H9 (cell line): Measurements from ENCODE around the gene XNDC1N. TPM values are rescaled to one million over a fixed set of nuclear protein-coding genes. Genes with fewer than 3 reads are reported as not detected.

Source experiments
- DNase-seq: peaks from one replicate; pipeline ENCODE4 v3.0.0-alpha.2; 2017
- H2AFZ ChIP-seq: one replicate; pipeline ENCODE4 v1.6.1; 2013; ENCODE audit warnings: mild to moderate bottlenecking, low read length, control low read depth, moderate library complexity
- H2AK5ac ChIP-seq: 2 replicates; pipeline ENCODE4 v1.6.1; 2013; ENCODE audit warnings: low read length, control low read depth, mixed read lengths; ENCODE audit not compliant: insufficient read length
- H2BK120ac ChIP-seq: one replicate; pipeline ENCODE4 v1.6.1; 2013; ENCODE audit warnings: low read depth, mild to moderate bottlenecking, low read length, control low read depth, inconsistent platforms; ENCODE audit not compliant: poor library complexity, severe bottlenecking
- H2BK12ac ChIP-seq: 2 replicates; pipeline ENCODE4 v1.6.1; 2013; ENCODE audit warnings: low read length, control low read depth, mixed read lengths, low read depth; ENCODE audit not compliant: insufficient read length
- H2BK15ac ChIP-seq: 2 replicates; pipeline ENCODE4 v1.6.1; 2013; ENCODE audit warnings: low read depth, low read length, control low read depth
- H2BK20ac ChIP-seq: one replicate; pipeline ENCODE4 v1.6.1; 2013; ENCODE audit warnings: low read depth, mild to moderate bottlenecking, low read length, control low read depth, inconsistent platforms; ENCODE audit not compliant: poor library complexity, severe bottlenecking
- H2BK5ac ChIP-seq: 2 replicates; pipeline ENCODE4 v1.6.1; 2013; ENCODE audit warnings: low read length, control low read depth, mixed read lengths; ENCODE audit not compliant: insufficient read length
- H3K14ac ChIP-seq: 2 replicates; pipeline ENCODE4 v1.6.1; 2013; ENCODE audit warnings: low read length, control low read depth; ENCODE audit not compliant: insufficient read depth
- H3K18ac ChIP-seq: 2 replicates; pipeline ENCODE4 v1.6.1; 2013; ENCODE audit warnings: low read depth, mild to moderate bottlenecking, mixed read lengths, low read length, control low read depth; ENCODE audit not compliant: insufficient read length
- H3K23ac ChIP-seq: 2 replicates; pipeline ENCODE4 v1.6.1; 2013; ENCODE audit warnings: low read length, control low read depth, mixed read lengths, low read depth; ENCODE audit not compliant: insufficient read length
- H3K23me2 ChIP-seq: 2 replicates; pipeline ENCODE4 v1.6.1; 2013; ENCODE audit warnings: low read depth, mild to moderate bottlenecking, mixed read lengths, low read length, control low read depth; ENCODE audit not compliant: insufficient read length, poor library complexity, severe bottlenecking
- H3K27ac ChIP-seq: 2 replicates; pipeline ENCODE4 v1.5.1; 2013; ENCODE audit warnings: low read length, control low read depth, mixed read lengths, low read depth; ENCODE audit not compliant: insufficient read length
- H3K27me3 ChIP-seq: 2 replicates; pipeline ENCODE4 v1.6.1; 2013; ENCODE audit warnings: low read length, control low read depth, inconsistent platforms; ENCODE audit not compliant: insufficient read depth
- H3K4ac ChIP-seq: 2 replicates; pipeline ENCODE4 v1.6.1; 2013; ENCODE audit warnings: low read depth, mild to moderate bottlenecking, control low read depth, inconsistent platforms, low read length, moderate library complexity
- H3K4me1 ChIP-seq: 2 replicates; pipeline ENCODE4 v1.6.1; 2013; ENCODE audit warnings: low read length, control low read depth, inconsistent platforms; ENCODE audit not compliant: insufficient read depth
- H3K4me2 ChIP-seq: 2 replicates; pipeline ENCODE4 v1.6.1; 2013; ENCODE audit warnings: low read length, control low read depth, mixed read lengths; ENCODE audit not compliant: insufficient read length, insufficient read depth
- H3K56ac ChIP-seq: 2 replicates; pipeline ENCODE4 v1.6.1; 2013; ENCODE audit warnings: low read depth, mild to moderate bottlenecking, mixed read lengths, low read length, control low read depth; ENCODE audit not compliant: insufficient read length
- H3K79me1 ChIP-seq: 2 replicates; pipeline ENCODE4 v1.6.1; 2013; ENCODE audit warnings: low read depth, mild to moderate bottlenecking, moderate library complexity, low read length, control low read depth, inconsistent platforms; ENCODE audit not compliant: insufficient read depth, poor library complexity, severe bottlenecking
- H3K79me2 ChIP-seq: 2 replicates; pipeline ENCODE4 v1.6.1; 2013; ENCODE audit warnings: low read length, control low read depth, inconsistent platforms; ENCODE audit not compliant: insufficient read depth
- H3K9ac ChIP-seq: 2 replicates; pipeline ENCODE4 v1.6.1; 2013; ENCODE audit warnings: low read length, control low read depth, mixed read lengths; ENCODE audit not compliant: insufficient read length; ENCODE audit errors: extremely low read depth
- H3K9me3 ChIP-seq: one replicate; pipeline ENCODE4 v1.6.1; 2013; ENCODE audit warnings: low read depth, low read length, inconsistent platforms; ENCODE audit not compliant: control insufficient read depth
- H3T11ph ChIP-seq: one replicate; pipeline ENCODE4 v1.6.1; 2013; ENCODE audit warnings: mild to moderate bottlenecking, low read length, control low read depth, inconsistent platforms
- H4K20me1 ChIP-seq: one replicate; pipeline ENCODE4 v1.6.1; 2013; ENCODE audit not compliant: control insufficient read depth, insufficient read length, insufficient read depth
- H4K5ac ChIP-seq: 2 replicates; pipeline ENCODE4 v1.6.1; 2013; ENCODE audit warnings: low read depth, mild to moderate bottlenecking, mixed read lengths, low read length, control low read depth; ENCODE audit not compliant: insufficient read length
- H4K8ac ChIP-seq: replicated peaks from 2 replicates; pipeline ENCODE4 v1.6.1; 2013; ENCODE audit warnings: low read length, control low read depth, mixed read lengths, low read depth; ENCODE audit not compliant: insufficient read length
- H4K91ac ChIP-seq: 2 replicates; pipeline ENCODE4 v1.6.1; 2013; ENCODE audit warnings: low read depth, mild to moderate bottlenecking, moderate library complexity, mixed read lengths, low read length, control low read depth; ENCODE audit not compliant: insufficient read length
- H3K27ac Mint-ChIP-seq, 3 experiments: 2 replicates in 2 of 3; 3 replicates in 1 of 3; pipeline ENCODE4 v1.8.0; 2020 to 2021; ENCODE audit warnings: mixed read lengths in 3 of 3, mild to moderate bottlenecking in 1 of 3, moderate library complexity in 1 of 3
- H3K27me3 Mint-ChIP-seq: 2 replicates; pipeline ENCODE4 v1.8.0; 2021; ENCODE audit warnings: low read depth, mild to moderate bottlenecking, moderate library complexity, mixed read lengths
- H3K36me3 Mint-ChIP-seq, 3 experiments: 2 replicates in 2 of 3; 3 replicates in 1 of 3; pipeline ENCODE4 v1.8.0; 2020 to 2021; ENCODE audit warnings: low read depth in 3 of 3, mixed read lengths in 3 of 3; ENCODE audit not compliant: insufficient read depth in 1 of 3
- H3K4me1 Mint-ChIP-seq, 2 experiments: 2 replicates each; pipeline ENCODE4 v1.8.0; 2020; ENCODE audit warnings: mixed read lengths in 2 of 2
- H3K4me3 Mint-ChIP-seq, 2 experiments: 2 replicates in 1 of 2; 3 replicates in 1 of 2; pipeline ENCODE4 v1.8.0; 2020 to 2021; ENCODE audit warnings: mild to moderate bottlenecking in 2 of 2, mixed read lengths in 2 of 2, moderate library complexity in 1 of 2
- H3K9me3 Mint-ChIP-seq, 2 experiments: 2 replicates in 1 of 2; 3 replicates in 1 of 2; pipeline ENCODE4 v1.8.0; 2020; ENCODE audit warnings: mild to moderate bottlenecking in 2 of 2, mixed read lengths in 2 of 2, moderate library complexity in 1 of 2
- CTCF ChIP-seq: fragments of 200-600 bp; sonication (generic); conservative IDR thresholded peaks from 3 replicates; pipeline ENCODE4 v1.8.0; 2021; ENCODE audit warnings: antibody characterized with exemption, mild to moderate bottlenecking
- WGBS: extraction: QIAGEN DNeasy Blood & Tissue Kit; methylation state at CpG from one replicate; pipeline ENCODE4 v1.1.7; 2013; ENCODE audit warnings: missing lambda C conversion rate, low lambda C conversion rate, mixed read lengths; ENCODE audit not compliant: insufficient read length; ENCODE audit errors: extremely low coverage; 5-methylcytosine and 5-hydroxymethylcytosine counted together
- total RNA-seq: library from RNA; stranded (reverse); gene quantifications from 2 replicates; pipeline ENCODE4 v1.2.1, GENCODE V29; 2021

Gene XNDC1N
- total RNA-seq, 1 experiment from 2014 or later: 11.0 TPM

DNA sequence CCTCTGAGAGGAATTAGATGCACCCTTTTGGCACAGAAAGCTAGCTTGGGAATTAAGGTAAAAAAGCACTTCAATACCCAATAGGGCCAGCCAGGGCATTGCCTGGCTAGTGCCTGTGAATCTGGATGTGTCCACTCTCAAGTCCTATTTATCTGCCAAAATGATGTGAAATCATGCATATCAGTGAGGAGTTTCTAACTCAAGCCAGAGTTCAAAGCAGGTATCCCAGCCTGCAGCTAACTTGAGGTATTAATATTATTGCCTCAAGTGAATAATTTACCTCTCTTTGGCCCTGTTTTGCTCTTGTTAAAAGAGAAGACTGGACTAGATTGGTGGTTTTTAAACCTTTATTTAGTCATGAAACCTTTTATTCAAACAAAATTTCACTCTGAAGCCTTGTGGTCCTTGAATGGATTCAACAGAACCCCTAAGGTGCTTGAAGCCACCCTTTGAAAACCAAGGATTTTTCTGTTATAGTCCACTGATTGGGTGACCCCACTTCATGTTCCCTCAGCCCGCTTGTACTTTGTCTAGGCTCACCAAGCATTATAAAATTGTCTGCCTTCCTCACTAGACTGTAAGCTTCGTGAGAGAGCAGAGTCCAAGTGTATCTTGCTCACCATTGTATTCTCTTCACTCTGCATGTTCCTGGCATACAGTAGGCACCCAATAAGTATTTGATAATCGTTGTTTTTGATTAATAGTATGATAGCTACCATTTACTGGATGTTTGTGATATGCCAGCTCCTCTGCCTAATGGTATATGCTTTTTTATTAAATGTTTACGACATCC is 4.9 kb upstream of the XNDC1N start:
- H2AK5ac ChIP-seq: no peak overlapping the region
- H3K4me2 ChIP-seq: no peak overlapping the region
- DNase-seq: no peak
- H3K79me1 ChIP-seq: peaks cover 17% of the 10 kb centered on the region
- Mint-ChIP-seq H3K9me3 (no peaks in the 10 kb centered on the region), H3K36me3 (peaks cover 0 to 5% (median 1%) of the 10 kb centered on the region in 3 experiments; a peak in 3 of 7 replicates), H3K27ac (no peak overlapping the region), H3K27me3 (no peaks in the 10 kb centered on the region), H3K4me1 (peaks cover 9 to 20% of the 10 kb centered on the region in 2 experiments), H3K4me3 (no peak overlapping the region)
- H2BK12ac ChIP-seq: no peak overlapping the region
- no peak overlapping the region for H3K23ac ChIP-seq
- H3T11ph ChIP-seq: no peak overlapping the region
- H2BK20ac ChIP-seq: no peak overlapping the region
- H4K8ac ChIP-seq: no peak overlapping the region
- no peak overlapping the region for H2AFZ ChIP-seq
- no peak overlapping the region for H4K5ac ChIP-seq
- no CpG with 5 or more reads among the region's 4 CpGs for WGBS
- no peak overlapping the region for H3K18ac ChIP-seq
- no peak overlapping the region for H3K9ac ChIP-seq
- H3K4me1 ChIP-seq: no peaks in the 10 kb centered on the region; the same call in 1 of the 2 replicates
- H2BK15ac ChIP-seq: no peak overlapping the region
- H3K14ac ChIP-seq: no peak overlapping the region
- no peak overlapping the region for H3K56ac ChIP-seq
- H3K23me2 ChIP-seq: peaks cover 5% of the 10 kb centered on the region
- H3K79me2 ChIP-seq: peaks cover 39% of the 10 kb centered on the region
- H3K27me3 ChIP-seq: no peaks in the 10 kb centered on the region
- H3K27ac ChIP-seq: no peak overlapping the region
- H2BK120ac ChIP-seq: no peak overlapping the region
- no peaks in the 10 kb centered on the region for H4K20me1 ChIP-seq
- no peak overlapping the region for H3K4ac ChIP-seq
- no peaks in the 10 kb centered on the region for H3K9me3 ChIP-seq
- H2BK5ac ChIP-seq: no peak overlapping the region
- H4K91ac ChIP-seq: no peak overlapping the region
- no peak for TF ChIP-seq CTCF
